ENCODE measurements around the gene TAMALIN.
A peak's percentile ranks its signal among the peaks of the same experiment; 100 is the strongest.

The TAMALIN gene

GRCh38 chr12:52041695-52042123 lies 35.0 kb downstream of the TAMALIN start:
- H3K9me3 ChIP-seq (ENCODE audit: control insufficient read depth, insufficient read depth, low read length) = no peaks in the 10 kb centered on the region
- peaks cover 20% of the 10 kb centered on the region; the same call in 1 of the 2 replicates for H3K36me3 ChIP-seq (ENCODE audit: control insufficient read depth, low read length)
- peaks cover 39% of the 10 kb centered on the region for H3K79me2 ChIP-seq (ENCODE audit: control insufficient read depth, low read length)
- H3K4me2 ChIP-seq (ENCODE audit: low read length) = peak overlapping the region; percentile 91
- H3K27ac ChIP-seq (ENCODE audit: low read depth, low read length) = peak overlapping the region; percentile 60
- peak overlapping the region; percentile 71 for H3K4me3 ChIP-seq (ENCODE audit: low read length)
- 0 out of 2 replicates have a peak, but pooled peaks cover 4% of the 10 kb centered on the region for H3F3A ChIP-seq (ENCODE audit: control insufficient read depth, insufficient read depth)
- H4K20me1 ChIP-seq (ENCODE audit: control insufficient read depth, insufficient read depth, low read depth, low read length) = no peaks in the 10 kb centered on the region
- peaks cover 65% of the 10 kb centered on the region for H3K4me1 ChIP-seq (ENCODE audit: control insufficient read depth, low read length)
- TF ChIP-seq, protein P1, sequence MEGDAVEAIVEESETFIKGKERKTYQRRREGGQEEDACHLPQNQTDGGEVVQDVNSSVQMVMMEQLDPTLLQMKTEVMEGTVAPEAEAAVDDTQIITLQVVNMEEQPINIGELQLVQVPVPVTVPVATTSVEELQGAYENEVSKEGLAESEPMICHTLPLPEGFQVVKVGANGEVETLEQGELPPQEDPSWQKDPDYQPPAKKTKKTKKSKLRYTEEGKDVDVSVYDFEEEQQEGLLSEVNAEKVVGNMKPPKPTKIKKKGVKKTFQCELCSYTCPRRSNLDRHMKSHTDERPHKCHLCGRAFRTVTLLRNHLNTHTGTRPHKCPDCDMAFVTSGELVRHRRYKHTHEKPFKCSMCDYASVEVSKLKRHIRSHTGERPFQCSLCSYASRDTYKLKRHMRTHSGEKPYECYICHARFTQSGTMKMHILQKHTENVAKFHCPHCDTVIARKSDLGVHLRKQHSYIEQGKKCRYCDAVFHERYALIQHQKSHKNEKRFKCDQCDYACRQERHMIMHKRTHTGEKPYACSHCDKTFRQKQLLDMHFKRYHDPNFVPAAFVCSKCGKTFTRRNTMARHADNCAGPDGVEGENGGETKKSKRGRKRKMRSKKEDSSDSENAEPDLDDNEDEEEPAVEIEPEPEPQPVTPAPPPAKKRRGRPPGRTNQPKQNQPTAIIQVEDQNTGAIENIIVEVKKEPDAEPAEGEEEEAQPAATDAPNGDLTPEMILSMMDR (IDR thresholded peaks at IDR 0.05; ENCODE audit: low read depth, low read length, poor library complexity, severe bottlenecking) = peak; percentile 64
- TF ChIP-seq EZH2phosphoT487 (IDR thresholded peaks at IDR 0.05; ENCODE audit: borderline replicate concordance, low read length) = no peak
- H3K27me3 ChIP-seq (ENCODE audit: control insufficient read depth, low read length) = no peaks in the 10 kb centered on the region
- H3K9me2 ChIP-seq (replicated peaks; ENCODE audit: control insufficient read depth, low read length) = no peaks in the 10 kb centered on the region

- TF ChIP-seq EZH2phosphoT487 (IDR thresholded peaks at IDR 0.05; ENCODE audit: borderline replicate concordance, low read length) = no peak
- TF ChIP-seq, protein P1 (IDR thresholded peaks at IDR 0.05; ENCODE audit: low read depth, low read length, poor library complexity, severe bottlenecking) = no peak
- Histone ChIP-seq H3K79me2 (ENCODE audit: control insufficient read depth, low read length) (peaks cover 34% of the 10 kb centered on the region), H3F3A (ENCODE audit: control insufficient read depth, insufficient read depth) (0 out of 2 replicates have a peak, but pooled peaks cover 4% of the 10 kb centered on the region), H3K4me2 (ENCODE audit: low read length) (peak overlapping the region; percentile 91), H3K27ac (ENCODE audit: low read depth, low read length) (no peak overlapping the region), H4K20me1 (ENCODE audit: control insufficient read depth, insufficient read depth, low read depth, low read length) (no peaks in the 10 kb centered on the region), H3K36me3 (ENCODE audit: control insufficient read depth, low read length) (peaks cover 20% of the 10 kb centered on the region; the same call in 1 of the 2 replicates), H3K4me1 (ENCODE audit: control insufficient read depth, low read length) (peaks cover 60% of the 10 kb centered on the region), H3K4me3 (ENCODE audit: low read length) (peak overlapping the region; percentile 71), H3K9me3 (ENCODE audit: control insufficient read depth, insufficient read depth, low read length) (no peaks in the 10 kb centered on the region), H3K9me2 (replicated peaks; ENCODE audit: control insufficient read depth, low read length) (no peaks in the 10 kb centered on the region), H3K27me3 (ENCODE audit: control insufficient read depth, low read length) (no peaks in the 10 kb centered on the region)
These were observed 36.1 kb downstream of the TAMALIN start for GRCh38 chr12:52042706-52043385.

DNA sequence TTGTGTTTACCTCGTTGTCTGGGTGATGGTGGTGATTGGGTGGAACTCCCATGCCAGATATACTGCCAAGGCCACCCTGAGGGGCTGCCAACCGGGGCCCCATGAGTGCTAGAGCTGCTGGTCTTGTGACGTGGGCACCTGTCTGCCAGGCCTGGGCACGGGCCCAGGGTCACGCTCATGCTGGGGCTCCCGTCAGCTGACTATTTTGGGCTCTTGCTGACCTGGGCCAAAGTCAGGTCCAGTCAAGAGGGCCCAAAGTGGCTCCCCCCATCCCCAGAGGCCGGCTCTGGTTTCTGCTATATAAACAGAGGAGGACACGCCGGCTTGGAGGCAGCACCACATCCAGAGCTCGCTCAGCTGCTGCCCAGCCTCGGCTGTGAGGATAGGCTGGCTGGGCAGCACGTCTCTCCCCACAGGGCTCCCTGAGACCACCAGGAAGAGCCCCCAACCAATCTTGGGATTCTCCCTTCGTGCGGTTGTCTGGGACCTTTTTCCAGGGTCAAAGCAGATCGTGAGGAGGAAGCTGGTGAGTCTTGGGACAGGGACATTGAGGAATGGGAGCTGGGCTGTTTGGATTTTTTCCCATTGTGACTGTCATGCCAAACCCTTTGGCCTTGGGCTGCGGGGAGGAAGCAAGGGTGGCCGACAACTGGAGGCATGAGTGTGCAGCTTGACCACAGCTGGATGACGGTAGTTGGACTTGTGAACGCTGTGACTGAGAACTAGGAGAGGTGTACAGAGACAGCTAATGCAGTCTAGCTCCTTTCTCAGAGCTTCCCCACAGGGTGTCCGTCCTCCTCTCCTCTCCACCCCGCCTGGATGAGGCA lies 36.9 kb downstream of the TAMALIN start:
- H3K27ac ChIP-seq (ENCODE audit: low read depth, low read length) = no peak overlapping the region
- peaks cover 20% of the 10 kb centered on the region; the same call in 1 of the 2 replicates for H3K36me3 ChIP-seq (ENCODE audit: control insufficient read depth, low read length)
- 0 out of 2 replicates have a peak, but pooled peaks cover 2% of the 10 kb centered on the region for H3F3A ChIP-seq (ENCODE audit: control insufficient read depth, insufficient read depth)
- H3K79me2 ChIP-seq (ENCODE audit: control insufficient read depth, low read length) = peaks cover 29% of the 10 kb centered on the region
- H3K9me3 ChIP-seq (ENCODE audit: control insufficient read depth, insufficient read depth, low read length) = no peaks in the 10 kb centered on the region
- no peaks in the 10 kb centered on the region for H3K9me2 ChIP-seq (replicated peaks; ENCODE audit: control insufficient read depth, low read length)
- H3K27me3 ChIP-seq (ENCODE audit: control insufficient read depth, low read length) = no peaks in the 10 kb centered on the region
- TF ChIP-seq, protein P1 (IDR thresholded peaks at IDR 0.05; ENCODE audit: low read depth, low read length, poor library complexity, severe bottlenecking) = no peak
- no peak for TF ChIP-seq EZH2phosphoT487 (IDR thresholded peaks at IDR 0.05; ENCODE audit: borderline replicate concordance, low read length)
- no peaks in the 10 kb centered on the region for H4K20me1 ChIP-seq (ENCODE audit: control insufficient read depth, insufficient read depth, low read depth, low read length)
- H3K4me3 ChIP-seq (ENCODE audit: low read length) = no peak overlapping the region
- peaks cover 54% of the 10 kb centered on the region for H3K4me1 ChIP-seq (ENCODE audit: control insufficient read depth, low read length)
- no peak overlapping the region for H3K4me2 ChIP-seq (ENCODE audit: low read length)

Measured in DOHH2 (cell line).